ENCODE results near the gene ATP5PD.

DNA sequence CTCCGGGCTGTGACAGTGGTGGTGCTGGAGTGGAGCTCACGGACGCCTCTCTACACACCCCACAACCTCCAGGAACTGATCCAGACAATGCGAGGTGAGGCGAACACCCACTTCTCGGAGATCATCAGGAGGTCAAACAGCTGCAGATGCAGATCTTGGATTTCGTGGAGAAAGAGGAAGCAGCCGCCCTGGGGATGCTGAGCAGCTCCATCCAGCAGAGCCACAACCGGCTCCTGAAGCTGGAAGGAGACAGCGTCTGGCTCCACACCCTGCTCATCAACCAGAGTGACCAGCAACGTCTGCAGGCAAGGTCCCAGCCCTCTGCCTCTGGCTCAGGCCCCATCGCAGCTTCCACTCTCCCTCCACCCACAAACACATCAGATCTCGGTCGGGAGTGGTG, 27.8 kb upstream of the ATP5PD start:
- TF ChIP-seq EZH2 (IDR thresholded peaks at IDR 0.05) = no peak
- no peak for TF ChIP-seq POLR2AphosphoS5 (IDR thresholded peaks at IDR 0.05; ENCODE audit: borderline replicate concordance, low read depth, low read length)
- no peak for TF ChIP-seq FOXP2 (optimal IDR thresholded peaks at IDR 0.05; ENCODE audit: control extremely low read depth, extremely low read length, insufficient read depth)
